ENCODE results near the gene MAX. TPM values are rescaled to one million over a fixed set of nuclear protein-coding genes. Genes with fewer than 3 reads are reported as not detected.
A peak's percentile ranks its signal among the peaks of the same experiment; 100 is the strongest.

MAX gene
- total RNA-seq, 1 experiment from 2014 or later: 72.9 TPM

DNA sequence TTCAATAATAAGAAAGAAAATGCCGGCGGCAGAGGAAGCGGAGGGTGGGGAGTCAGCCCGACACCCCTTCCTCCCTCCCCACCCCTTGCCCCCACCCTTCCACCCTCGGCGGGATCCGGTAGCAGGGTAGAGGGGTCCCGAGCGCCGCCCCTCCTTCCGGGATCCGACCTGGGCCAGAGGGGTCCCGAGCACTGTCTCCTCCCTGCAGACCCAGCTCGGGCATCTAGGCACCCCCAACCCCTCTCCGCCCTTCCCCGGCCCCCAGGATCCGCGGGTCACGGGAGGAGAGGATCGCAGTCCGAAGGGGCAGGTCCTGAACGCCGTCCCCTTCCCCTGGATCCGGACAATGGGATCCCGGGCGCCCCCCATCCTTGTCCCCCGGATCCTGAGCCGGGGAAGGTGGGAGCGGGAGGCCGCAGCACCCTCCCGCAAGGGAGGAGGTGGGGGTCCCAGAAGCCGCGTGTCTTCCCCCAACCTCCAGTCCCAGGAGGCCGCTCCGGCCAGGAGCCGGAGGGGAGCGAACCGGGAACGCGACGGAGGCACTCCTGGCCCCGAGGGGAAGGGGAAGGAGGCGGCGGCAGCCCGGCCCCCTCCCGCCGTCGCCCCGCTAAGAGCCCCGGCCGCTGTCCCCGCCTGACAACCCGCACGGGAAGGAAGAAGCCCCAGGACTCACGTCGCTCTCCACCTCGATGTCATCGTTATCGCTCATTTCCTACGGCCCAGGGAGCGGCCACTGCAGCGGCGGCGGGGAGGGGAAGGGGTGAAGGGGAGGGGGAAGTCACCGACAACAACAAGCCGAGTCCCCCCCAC lies 481 bp downstream of the MAX start:
- peaks cover 17 to 20% of the 10 kb centered on the region in 2 experiments for H3K4me1 Mint-ChIP-seq
- Histone ChIP-seq H2BK20ac (ENCODE audit: low read depth, low read length, poor library complexity, severe bottlenecking) (no peak overlapping the region), H4K91ac (ENCODE audit: insufficient read length, low read depth, low read length) (no peak overlapping the region), H3K79me1 (ENCODE audit: insufficient read depth, low read depth, low read length, poor library complexity, severe bottlenecking) (peaks cover 3% of the 10 kb centered on the region), H3K18ac (ENCODE audit: insufficient read length, low read depth, low read length) (no peak overlapping the region), H2BK12ac (ENCODE audit: insufficient read length, low read depth, low read length) (no peak overlapping the region), H3K79me2 (ENCODE audit: insufficient read depth, low read length) (no peaks in the 10 kb centered on the region), H2AK5ac (ENCODE audit: insufficient read length, low read length) (no peak overlapping the region), H2BK5ac (ENCODE audit: insufficient read length, low read length) (no peak overlapping the region), H3K14ac (ENCODE audit: insufficient read depth, low read length) (no peak overlapping the region), H2AFZ (ENCODE audit: low read length) (no peak overlapping the region), H3K27me3 (ENCODE audit: insufficient read depth, low read length) (no peaks in the 10 kb centered on the region), H3K23me2 (ENCODE audit: insufficient read length, low read depth, low read length, poor library complexity, severe bottlenecking) (peaks cover 8% of the 10 kb centered on the region), H2BK15ac (ENCODE audit: low read depth, low read length) (no peak overlapping the region), H3T11ph (ENCODE audit: low read length) (no peak overlapping the region), H3K9me3 (ENCODE audit: control insufficient read depth, low read depth, low read length) (no peaks in the 10 kb centered on the region), H3K56ac (ENCODE audit: insufficient read length, low read depth, low read length) (no peak overlapping the region), H3K9ac (ENCODE audit: extremely low read depth, insufficient read length, low read length) (peak overlapping the region; percentile 21), H2BK120ac (ENCODE audit: low read depth, low read length, poor library complexity, severe bottlenecking) (no peak overlapping the region), H3K23ac (ENCODE audit: insufficient read length, low read depth, low read length) (no peak overlapping the region), H4K20me1 (ENCODE audit: control insufficient read depth, insufficient read depth, insufficient read length) (no peaks in the 10 kb centered on the region), H3K4me1 (ENCODE audit: insufficient read depth, low read length) (no peaks in the 10 kb centered on the region; the same call in 1 of the 2 replicates), H3K27ac (ENCODE audit: insufficient read length, low read depth, low read length) (no peak overlapping the region), H3K4me2 (ENCODE audit: insufficient read depth, insufficient read length, low read length) (peak overlapping the region; percentile 75), H4K8ac (replicated peaks; ENCODE audit: insufficient read length, low read depth, low read length) (no peak overlapping the region), H3K4ac (ENCODE audit: low read depth, low read length) (no peak overlapping the region), H4K5ac (ENCODE audit: insufficient read length, low read depth, low read length) (no peak overlapping the region)
- H3K9me3 Mint-ChIP-seq: no peaks in the 10 kb centered on the region
- WGBS (ENCODE audit: extremely low coverage, insufficient read length, low lambda C conversion rate): no CpG with 5 or more reads among the region's 66 CpGs
- peak; percentile 39 for DNase-seq
- TF ChIP-seq, protein P1, sequence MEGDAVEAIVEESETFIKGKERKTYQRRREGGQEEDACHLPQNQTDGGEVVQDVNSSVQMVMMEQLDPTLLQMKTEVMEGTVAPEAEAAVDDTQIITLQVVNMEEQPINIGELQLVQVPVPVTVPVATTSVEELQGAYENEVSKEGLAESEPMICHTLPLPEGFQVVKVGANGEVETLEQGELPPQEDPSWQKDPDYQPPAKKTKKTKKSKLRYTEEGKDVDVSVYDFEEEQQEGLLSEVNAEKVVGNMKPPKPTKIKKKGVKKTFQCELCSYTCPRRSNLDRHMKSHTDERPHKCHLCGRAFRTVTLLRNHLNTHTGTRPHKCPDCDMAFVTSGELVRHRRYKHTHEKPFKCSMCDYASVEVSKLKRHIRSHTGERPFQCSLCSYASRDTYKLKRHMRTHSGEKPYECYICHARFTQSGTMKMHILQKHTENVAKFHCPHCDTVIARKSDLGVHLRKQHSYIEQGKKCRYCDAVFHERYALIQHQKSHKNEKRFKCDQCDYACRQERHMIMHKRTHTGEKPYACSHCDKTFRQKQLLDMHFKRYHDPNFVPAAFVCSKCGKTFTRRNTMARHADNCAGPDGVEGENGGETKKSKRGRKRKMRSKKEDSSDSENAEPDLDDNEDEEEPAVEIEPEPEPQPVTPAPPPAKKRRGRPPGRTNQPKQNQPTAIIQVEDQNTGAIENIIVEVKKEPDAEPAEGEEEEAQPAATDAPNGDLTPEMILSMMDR (conservative IDR thresholded peaks at IDR 0.05): no peak
- H3K4me3 Mint-ChIP-seq: peak overlapping the region; percentile 86 to 94
- H3K27me3 Mint-ChIP-seq (ENCODE audit: low read depth): peaks cover 11% of the 10 kb centered on the region
- peaks cover 4 to 25% (median 17%) of the 10 kb centered on the region in 3 experiments for H3K36me3 Mint-ChIP-seq (ENCODE audit: insufficient read depth in 1 of 3, low read depth in 3 of 3)
- H3K27ac Mint-ChIP-seq: peak overlapping the region; percentile 81 to 94 (median 92); a peak in 6 of 7 replicates
